ENCODE data around the gene CDC42EP1. TPM values are rescaled to one million over a fixed set of nuclear protein-coding genes. Genes with fewer than 3 reads are reported as not detected.
"Not testable (repeated sequence)": the region's sequence is repeated elsewhere in the genome, so short reads cannot be mapped to it uniquely, and the experiment has no call there.

Gene CDC42EP1
- total RNA-seq, 1 donor from 2014 or later = 100 TPM

- H3K9me3 ChIP-seq = no peaks in the 10 kb centered on the region
- H3K27ac ChIP-seq = peak overlapping the region; percentile 92 to 94
- H3K4me1 ChIP-seq = peaks cover 5 to 33% of the 10 kb centered on the region in 2 donors
- DNase-seq (ENCODE audit: low spot score in 2 of 2) = no peak
- TF ChIP-seq CTCF (IDR thresholded peaks at IDR 0.05) = no peak
- no peaks in the 10 kb centered on the region for H3K36me3 ChIP-seq
- peak overlapping the region; percentile 79 to 81 for H3K4me3 ChIP-seq
- intact Hi-C loops (cut with DNase I) = loop anchor here (1.0 to 5.0 kb wide), 3 partner anchors 47 to 69 kb away; no protein-coding TSS in a partner anchor
- no peaks in the 10 kb centered on the region for H3K27me3 ChIP-seq
Measured at GRCh38 chr22:37607935-37608476, 47.7 kb downstream of the CDC42EP1 start.

- intact Hi-C loops (cut with DNase I) = loop anchor here (1.0 to 5.0 kb wide), 3 partner anchors 47 to 68 kb away; no protein-coding TSS in a partner anchor
- peak within 1 kb of the TSS; percentile 79 to 81 for H3K4me3 ChIP-seq
- no peaks in the 10 kb centered on the region for H3K36me3 ChIP-seq
- peaks cover 5 to 37% of the 10 kb centered on the region in 2 donors for H3K4me1 ChIP-seq
- H3K27me3 ChIP-seq = no peaks in the 10 kb centered on the region
- H3K9me3 ChIP-seq = no peaks in the 10 kb centered on the region
- peak within 1 kb of the TSS; percentile 92 to 94 for H3K27ac ChIP-seq
- peak; percentile 94 to 97 for DNase-seq (ENCODE audit: low spot score in 2 of 2)
- TF ChIP-seq CTCF (IDR thresholded peaks at IDR 0.05) = peak in 1 of 3 experiments; percentile 13
Measured at GRCh38 chr22:37608477-37609239, 48.4 kb downstream of the CDC42EP1 start, which contains the start of gene GGA1. Gene GGA1 (plus strand): TSS chr22:37608834. CDS start chr22:37608861, 27 bp downstream.

GRCh38 chr22:37609240-37610152 is 49.2 kb downstream of the CDC42EP1 start:
- Histone ChIP-seq H3K4me3 (peak overlapping the region; percentile 79 to 81), H3K27ac (peak overlapping the region; percentile 92 to 94), H3K27me3 (no peaks in the 10 kb centered on the region), H3K4me1 (peaks cover 5 to 37% of the 10 kb centered on the region in 2 donors), H3K36me3 (peaks cover 0 to 8% of the 10 kb centered on the region in 2 donors), H3K9me3 (no peaks in the 10 kb centered on the region)
- no peak for DNase-seq (ENCODE audit: low spot score in 2 of 2)
- no peak for TF ChIP-seq CTCF (IDR thresholded peaks at IDR 0.05)
- intact Hi-C loops (cut with DNase I) = loop anchor here (2.0 to 5.0 kb wide), 2 partner anchors 62 to 67 kb away; no protein-coding TSS in a partner anchor

- H3K27me3 ChIP-seq; H3K9me3 ChIP-seq; intact Hi-C loops (cut with DNase I); DNase-seq (ENCODE audit: low spot score in 2 of 2): not testable (repeated sequence)
- Histone ChIP-seq H3K36me3 (peaks cover 0 to 14% of the 10 kb centered on the region in 2 donors), H3K4me3 (peak overlapping the region; percentile 79 to 81), H3K4me1 (peaks cover 5 to 37% of the 10 kb centered on the region in 2 donors), H3K27ac (peak overlapping the region; percentile 92 to 94)
Measured at GRCh38 chr22:37610153-37610475, 49.8 kb downstream of the CDC42EP1 start.

GRCh38 chr22:37610480-37611129 is 50.3 kb downstream of the CDC42EP1 start:
- Histone ChIP-seq H3K27me3 (no peaks in the 10 kb centered on the region), H3K4me1 (peaks cover 5 to 37% of the 10 kb centered on the region in 2 donors), H3K36me3 (peaks cover 2 to 15% of the 10 kb centered on the region in 2 donors), H3K27ac (peak overlapping the region in 1 of 2 donors; percentile 92), H3K9me3 (no peaks in the 10 kb centered on the region), H3K4me3 (peak overlapping the region in 1 of 2 donors; percentile 79)
- intact Hi-C loops (cut with DNase I) = no loop called here
- DNase-seq (ENCODE audit: low spot score in 2 of 2) = no peak
- TF ChIP-seq CTCF (IDR thresholded peaks at IDR 0.05) = no peak
